ENCODE results near the gene FOXP4.

The FOXP4 gene

DNA sequence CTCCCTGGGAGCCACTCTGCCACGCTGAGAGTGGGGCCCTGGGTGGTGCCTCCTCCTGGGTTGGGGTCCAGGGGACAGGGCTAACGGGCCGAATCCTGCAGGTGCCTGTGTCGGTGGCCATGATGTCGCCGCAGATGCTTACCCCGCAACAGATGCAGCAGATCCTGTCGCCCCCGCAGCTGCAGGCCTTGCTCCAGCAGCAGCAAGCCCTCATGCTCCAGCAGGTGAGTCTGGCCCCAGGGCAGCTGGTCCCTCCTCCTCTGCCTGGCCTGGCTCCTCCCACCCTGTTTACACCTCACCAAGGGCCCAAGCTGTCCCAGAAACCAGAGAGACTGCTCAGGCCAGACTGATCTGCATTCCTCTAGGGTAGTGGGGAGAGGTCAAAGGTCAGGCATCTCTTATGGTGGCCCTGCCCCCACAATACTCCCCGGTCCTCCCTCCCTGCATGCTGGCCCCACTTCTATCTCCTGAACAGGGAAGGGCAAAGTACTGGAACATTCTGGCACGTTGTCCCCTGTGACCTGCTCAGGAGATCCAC, 38.6 kb downstream of the FOXP4 start:
- no peak overlapping the region for H3K27ac ChIP-seq (ENCODE audit: low read length)
- H4K20me1 ChIP-seq (ENCODE audit: insufficient read depth, low read length) = no peaks in the 10 kb centered on the region; the same call in 1 of the 2 replicates
- H2AFZ ChIP-seq (ENCODE audit: low read depth, low read length) = no peak overlapping the region
- TF ChIP-seq, protein P1, sequence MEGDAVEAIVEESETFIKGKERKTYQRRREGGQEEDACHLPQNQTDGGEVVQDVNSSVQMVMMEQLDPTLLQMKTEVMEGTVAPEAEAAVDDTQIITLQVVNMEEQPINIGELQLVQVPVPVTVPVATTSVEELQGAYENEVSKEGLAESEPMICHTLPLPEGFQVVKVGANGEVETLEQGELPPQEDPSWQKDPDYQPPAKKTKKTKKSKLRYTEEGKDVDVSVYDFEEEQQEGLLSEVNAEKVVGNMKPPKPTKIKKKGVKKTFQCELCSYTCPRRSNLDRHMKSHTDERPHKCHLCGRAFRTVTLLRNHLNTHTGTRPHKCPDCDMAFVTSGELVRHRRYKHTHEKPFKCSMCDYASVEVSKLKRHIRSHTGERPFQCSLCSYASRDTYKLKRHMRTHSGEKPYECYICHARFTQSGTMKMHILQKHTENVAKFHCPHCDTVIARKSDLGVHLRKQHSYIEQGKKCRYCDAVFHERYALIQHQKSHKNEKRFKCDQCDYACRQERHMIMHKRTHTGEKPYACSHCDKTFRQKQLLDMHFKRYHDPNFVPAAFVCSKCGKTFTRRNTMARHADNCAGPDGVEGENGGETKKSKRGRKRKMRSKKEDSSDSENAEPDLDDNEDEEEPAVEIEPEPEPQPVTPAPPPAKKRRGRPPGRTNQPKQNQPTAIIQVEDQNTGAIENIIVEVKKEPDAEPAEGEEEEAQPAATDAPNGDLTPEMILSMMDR (IDR thresholded peaks at IDR 0.05; ENCODE audit: low read depth, low read length) = no peak
- TF ChIP-seq EZH2phosphoT487 (IDR thresholded peaks at IDR 0.05; ENCODE audit: low read depth) = no peak
- H3K9ac ChIP-seq (ENCODE audit: low read length) = no peak overlapping the region
- H3K27me3 ChIP-seq (ENCODE audit: low read depth, low read length) = no peaks in the 10 kb centered on the region
- H3K79me2 ChIP-seq (ENCODE audit: low read length) = no peaks in the 10 kb centered on the region
- H3K4me3 ChIP-seq (ENCODE audit: low read length) = no peak overlapping the region
- H3K36me3 ChIP-seq (replicated peaks; ENCODE audit: low read depth, low read length) = peaks cover 20% of the 10 kb centered on the region
- peaks cover 9% of the 10 kb centered on the region; the same call in 1 of the 2 replicates for H3K4me1 ChIP-seq (ENCODE audit: low read length)
- no peaks in the 10 kb centered on the region for H3K9me3 ChIP-seq (ENCODE audit: insufficient read depth, low read length)
- H3K4me2 ChIP-seq (ENCODE audit: low read length) = no peak overlapping the region

GRCh38 chr6:41585605-41586004, 39.4 kb downstream of the FOXP4 start:
- H3K4me2 ChIP-seq (ENCODE audit: low read length) = no peak overlapping the region
- H3K27me3 ChIP-seq (ENCODE audit: low read depth, low read length) = no peaks in the 10 kb centered on the region

GRCh38 chr6:41586252-41587007, 40.2 kb downstream of the FOXP4 start:
- no peaks in the 10 kb centered on the region for H3K9me3 ChIP-seq (ENCODE audit: insufficient read depth, low read length)
- H3K9ac ChIP-seq (ENCODE audit: low read length) = no peak overlapping the region
- H3K4me1 ChIP-seq (ENCODE audit: low read length) = peaks cover 9% of the 10 kb centered on the region; the same call in 1 of the 2 replicates
- no peaks in the 10 kb centered on the region; the same call in 1 of the 2 replicates for H4K20me1 ChIP-seq (ENCODE audit: insufficient read depth, low read length)
- H3K36me3 ChIP-seq (replicated peaks; ENCODE audit: low read depth, low read length) = peaks cover 24% of the 10 kb centered on the region
- no peak overlapping the region for H3K4me3 ChIP-seq (ENCODE audit: low read length)
- no peaks in the 10 kb centered on the region for H3K79me2 ChIP-seq (ENCODE audit: low read length)
- no peak overlapping the region for H3K27ac ChIP-seq (ENCODE audit: low read length)
- TF ChIP-seq EZH2phosphoT487 (IDR thresholded peaks at IDR 0.05; ENCODE audit: low read depth) = no peak
- TF ChIP-seq, protein P1 (IDR thresholded peaks at IDR 0.05; ENCODE audit: low read depth, low read length) = no peak
- no peak overlapping the region for H2AFZ ChIP-seq (ENCODE audit: low read depth, low read length)
- no peaks in the 10 kb centered on the region for H3K27me3 ChIP-seq (ENCODE audit: low read depth, low read length)
- H3K4me2 ChIP-seq (ENCODE audit: low read length) = no peak overlapping the region

More at GRCh38 chr6:41585605-41586004, 39.4 kb downstream of the FOXP4 start:
- Histone ChIP-seq H3K4me1 (ENCODE audit: low read length) (peaks cover 9% of the 10 kb centered on the region; the same call in 1 of the 2 replicates), H2AFZ (ENCODE audit: low read depth, low read length) (no peak overlapping the region), H3K9ac (ENCODE audit: low read length) (no peak overlapping the region), H3K9me3 (ENCODE audit: insufficient read depth, low read length) (no peaks in the 10 kb centered on the region), H3K4me3 (ENCODE audit: low read length) (no peak overlapping the region), H3K27ac (ENCODE audit: low read length) (no peak overlapping the region), H4K20me1 (ENCODE audit: insufficient read depth, low read length) (no peaks in the 10 kb centered on the region; the same call in 1 of the 2 replicates), H3K36me3 (replicated peaks; ENCODE audit: low read depth, low read length) (peaks cover 18% of the 10 kb centered on the region), H3K79me2 (ENCODE audit: low read length) (no peaks in the 10 kb centered on the region)
- TF ChIP-seq, protein P1 (IDR thresholded peaks at IDR 0.05; ENCODE audit: low read depth, low read length) = no peak
- TF ChIP-seq EZH2phosphoT487 (IDR thresholded peaks at IDR 0.05; ENCODE audit: low read depth) = no peak

DNA sequence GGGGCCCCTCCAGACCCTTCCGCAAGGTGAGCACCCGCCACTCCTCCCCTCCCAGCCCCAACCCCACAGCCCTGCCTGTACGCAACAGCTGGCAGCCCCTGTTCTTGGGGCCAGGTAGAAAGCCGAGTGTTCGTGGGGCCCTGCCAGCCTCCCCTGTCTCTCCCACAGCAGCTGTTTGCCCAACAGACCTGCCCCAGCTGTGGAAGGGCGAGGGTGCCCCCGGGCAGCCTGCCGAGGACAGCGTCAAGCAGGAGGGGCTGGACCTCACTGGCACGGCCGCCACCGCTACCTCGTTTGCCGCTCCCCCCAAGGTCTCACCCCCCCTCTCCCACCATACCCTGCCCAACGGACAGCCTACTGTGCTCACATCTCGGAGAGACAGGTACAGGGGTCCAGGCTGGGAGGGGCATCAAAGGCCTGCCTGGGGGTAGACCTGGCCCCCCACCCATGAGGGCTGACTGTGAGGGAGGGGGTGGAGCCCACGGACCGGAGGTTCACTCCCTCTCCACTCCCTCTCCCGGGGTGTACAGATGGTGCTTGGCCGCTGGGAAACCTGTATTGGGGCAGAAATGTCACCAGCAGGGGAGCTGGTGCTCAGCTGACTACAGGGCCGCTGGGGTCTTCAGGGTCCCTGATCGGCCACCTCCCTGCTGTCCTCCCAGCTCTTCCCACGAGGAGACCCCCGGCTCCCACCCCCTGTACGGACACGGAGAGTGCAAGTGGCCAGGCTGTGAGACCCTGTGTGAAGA, 41.1 kb downstream of the FOXP4 start:
- H3K4me1 ChIP-seq (ENCODE audit: low read length) = peaks cover 9% of the 10 kb centered on the region; the same call in 1 of the 2 replicates
- no peak overlapping the region for H2AFZ ChIP-seq (ENCODE audit: low read depth, low read length)
- H3K27me3 ChIP-seq (ENCODE audit: low read depth, low read length) = no peaks in the 10 kb centered on the region
- H3K4me2 ChIP-seq (ENCODE audit: low read length) = no peak overlapping the region
- H3K9me3 ChIP-seq (ENCODE audit: insufficient read depth, low read length) = no peaks in the 10 kb centered on the region
- H3K36me3 ChIP-seq (replicated peaks; ENCODE audit: low read depth, low read length) = peaks cover 26% of the 10 kb centered on the region
- no peak overlapping the region for H3K27ac ChIP-seq (ENCODE audit: low read length)
- no peaks in the 10 kb centered on the region for H3K79me2 ChIP-seq (ENCODE audit: low read length)
- no peak overlapping the region for H3K9ac ChIP-seq (ENCODE audit: low read length)
- TF ChIP-seq, protein P1 (IDR thresholded peaks at IDR 0.05; ENCODE audit: low read depth, low read length) = no peak
- no peak for TF ChIP-seq EZH2phosphoT487 (IDR thresholded peaks at IDR 0.05; ENCODE audit: low read depth)
- H4K20me1 ChIP-seq (ENCODE audit: insufficient read depth, low read length) = no peaks in the 10 kb centered on the region; the same call in 1 of the 2 replicates
- H3K4me3 ChIP-seq (ENCODE audit: low read length) = no peak overlapping the region

Data from OCI-LY3 (cell line).